CD4-positive, alpha-beta memory T cell (primary cell): ENCODE data around the gene NFAT5. TPM values are rescaled to one million over a fixed set of nuclear protein-coding genes. Genes with fewer than 3 reads are reported as not detected.
A peak's percentile ranks its signal among the peaks of the same experiment; 100 is the strongest.

Experiments
- CTCF ChIA-PET: fragments of 350-600 bp; sonication (Branson Sonifier 250); formaldehyde crosslinking; loops from one replicate; lab custom pipeline; 2021; ENCODE audit warnings: inconsistent platforms; ENCODE audit not compliant: partially characterized antibody; lab: Charles Lee
- POLR2A ChIA-PET: fragments of 350-600 bp; sonication (Branson Sonifier 250); formaldehyde crosslinking; loops from one replicate; lab custom pipeline; 2021; ENCODE audit not compliant: partially characterized antibody; lab: Charles Lee
- DNase-seq, 5 donors: peaks; one replicate each; pipeline versions ENCODE4 v3.0.0 to v3.0.0-alpha.2; 2020 to 2022; ENCODE audit warnings: mixed read lengths in 1 of 5
- H3K27ac ChIP-seq: one replicate; pipeline ENCODE4 v1.7.0; 2013; ENCODE audit warnings: low read depth, low read length
- H3K27me3 ChIP-seq: 2 replicates; pipeline ENCODE4 v1.7.0; 2013; ENCODE audit warnings: mild to moderate bottlenecking, low read length, moderate library complexity; ENCODE audit not compliant: insufficient read depth
- H3K36me3 ChIP-seq: 2 replicates; pipeline ENCODE4 v1.7.0; 2013; ENCODE audit warnings: mild to moderate bottlenecking, low read length, moderate library complexity; ENCODE audit not compliant: insufficient read depth
- H3K4me1 ChIP-seq: 2 replicates; pipeline ENCODE4 v1.7.0; 2013; ENCODE audit warnings: mild to moderate bottlenecking, low read length, moderate library complexity; ENCODE audit not compliant: insufficient read depth
- H3K4me3 ChIP-seq, 2 donors: one replicate each; pipeline ENCODE4 v1.7.0; 2013; ENCODE audit warnings: low read length in 2 of 2, mild to moderate bottlenecking in 1 of 2
- H3K9me3 ChIP-seq, 2 donors: one replicate each; pipeline ENCODE4 v1.7.0; 2013; ENCODE audit warnings: low read length in 2 of 2, control low read depth in 1 of 2; ENCODE audit not compliant: control insufficient read depth in 1 of 2
- H3K27ac Mint-ChIP-seq, 7 donors: one replicate each; pipeline ENCODE4 v1.8.0; 2020 to 2021; ENCODE audit warnings: mixed read lengths in 7 of 7, mild to moderate bottlenecking in 6 of 7, inconsistent platforms in 3 of 7, moderate library complexity in 3 of 7
- H3K27me3 Mint-ChIP-seq, 2 donors: one replicate each; pipeline ENCODE4 v1.8.0; 2020 to 2021; ENCODE audit warnings: mixed read lengths in 2 of 2
- H3K36me3 Mint-ChIP-seq, 2 donors: one replicate each; pipeline ENCODE4 v1.8.0; 2020 to 2021; ENCODE audit warnings: mixed read lengths in 2 of 2, inconsistent platforms in 1 of 2, mild to moderate bottlenecking in 1 of 2
- H3K4me1 Mint-ChIP-seq, 4 donors: one replicate each; pipeline ENCODE4 v1.8.0; 2020 to 2021; ENCODE audit warnings: mixed read lengths in 4 of 4, mild to moderate bottlenecking in 1 of 4
- H3K4me3 Mint-ChIP-seq, 8 donors: one replicate each; pipeline ENCODE4 v1.8.0; 2020 to 2021; ENCODE audit warnings: mixed read lengths in 8 of 8, mild to moderate bottlenecking in 7 of 8, moderate library complexity in 6 of 8, inconsistent platforms in 3 of 8
- H3K9me3 Mint-ChIP-seq, 8 donors: one replicate each; pipeline ENCODE4 v1.8.0; 2020 to 2021; ENCODE audit warnings: mixed read lengths in 8 of 8, mild to moderate bottlenecking in 5 of 8, inconsistent platforms in 3 of 8, moderate library complexity in 1 of 8
- intact Hi-C: fragments of 100-400 bp; cut with micrococcal nuclease; formaldehyde crosslinking; loops from one replicate; pipeline ENCODE4 v1.15.1; 2023
- microRNA-seq: library from miRNA; unstranded; fragments of <30 nt; microRNA quantifications from one replicate; pipeline ENCODE4 v1.2.0, GENCODE V29; 2021; ENCODE audit warnings: borderline replicate concordance, borderline number of aligned reads, borderline microRNAs expressed, mixed read lengths
- polyA plus RNA-seq, 2 donors: library from polyadenylated mRNA; unstranded; fragments of 300-500 nt; fragmentation: Illumina TruSeq; gene quantifications; one replicate each; pipeline ENCODE4 v1.2.3, GENCODE V29; 2021
- total RNA-seq, 2 experiments: library from RNA; stranded (reverse); gene quantifications; one replicate each; pipeline ENCODE4 v1.2.3, GENCODE V29; 2021

The NFAT5 gene
- total and polyA plus RNA-seq, 4 experiments from 2014 or later, result 1.8 to 35.6 (median 18.7) TPM

DNA sequence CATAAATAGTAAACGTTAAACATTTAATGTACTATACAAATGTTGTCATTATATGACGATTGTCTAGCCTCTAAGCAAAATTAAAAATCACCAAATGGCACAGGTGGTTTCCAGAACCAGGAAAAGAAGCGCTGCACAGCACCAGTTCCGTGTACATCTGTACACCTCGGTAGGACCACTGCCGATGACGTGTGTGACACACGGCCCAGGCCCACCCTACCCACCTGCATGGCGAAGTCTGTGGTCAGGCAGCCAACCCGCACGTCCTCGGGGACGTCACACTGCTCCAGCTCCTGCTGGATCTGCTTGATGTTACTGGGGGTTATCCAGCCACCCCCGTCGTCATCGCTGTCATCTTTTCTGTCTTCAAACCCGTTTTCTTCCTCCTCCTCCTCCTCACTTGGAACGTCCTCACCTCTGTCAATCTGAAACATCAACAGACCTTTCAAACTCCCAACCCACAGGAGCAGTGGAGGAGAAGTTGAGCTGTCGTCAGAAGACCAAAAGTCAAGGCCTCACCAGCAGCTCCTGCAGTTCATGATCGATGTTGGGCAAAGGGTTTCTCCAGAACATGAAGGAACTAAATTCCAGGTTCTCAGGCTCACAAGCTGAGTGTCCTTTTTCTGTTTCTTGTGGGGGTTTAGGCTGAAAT is 183.1 kb downstream of the NFAT5 start:
- no peaks in the 10 kb centered on the region for H3K27me3 ChIP-seq
- H3K27ac ChIP-seq, result no peak overlapping the region
- H3K4me1 Mint-ChIP-seq, result peaks cover 13 to 25% (median 16%) of the 10 kb centered on the region in 4 donors
- CTCF ChIA-PET, result interaction anchor here (1.2 kb wide), 1 partner anchor 40 kb away, joined by 4 read pairs; no protein-coding TSS in a partner anchor
- no peaks in the 10 kb centered on the region for H3K9me3 ChIP-seq
- POLR2A ChIA-PET, result no interaction called here
- H3K27me3 Mint-ChIP-seq, result no peaks in the 10 kb centered on the region
- no peak for DNase-seq
- H3K4me1 ChIP-seq, result peaks cover 17% of the 10 kb centered on the region
- H3K36me3 ChIP-seq, result peaks cover 61% of the 10 kb centered on the region
- no peak overlapping the region for H3K4me3 ChIP-seq
- peaks cover 47 to 65% of the 10 kb centered on the region in 2 donors for H3K36me3 Mint-ChIP-seq
- no peak overlapping the region for H3K4me3 Mint-ChIP-seq
- intact Hi-C loops, result no loop called here
- H3K9me3 Mint-ChIP-seq, result no peaks in the 10 kb centered on the region
- peak overlapping the region in 1 of 7 donors; percentile 28 for H3K27ac Mint-ChIP-seq

DNA sequence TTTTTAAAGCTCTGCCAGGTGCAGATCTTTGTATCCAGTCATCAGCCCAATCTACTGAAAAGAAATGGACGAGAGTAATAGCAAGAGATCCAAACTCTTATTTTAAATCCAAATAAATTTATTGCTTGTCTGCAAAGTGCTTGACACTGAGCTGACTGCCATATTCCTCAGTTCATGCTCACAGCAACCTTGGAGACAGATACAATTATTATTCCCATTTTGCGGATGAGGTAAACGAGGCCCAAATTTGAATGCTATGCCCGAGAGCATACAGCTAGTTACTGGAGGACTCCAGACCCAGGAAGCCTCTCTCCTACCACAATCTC is 188.3 kb downstream of the NFAT5 start:
- POLR2A ChIA-PET, result interaction anchor here (1.0 to 4.0 kb wide), 15 partner anchors 8 to 424 kb away, joined by 3 to 71 read pairs (median 5); partner anchors contain the start of genes NQO1, PDF and WWP2
- Histone ChIP-seq H3K4me3 (peak overlapping the region; percentile 83 to 100), H3K9me3 (no peaks in the 10 kb centered on the region), H3K27me3 (no peaks in the 10 kb centered on the region), H3K36me3 (peaks cover 12% of the 10 kb centered on the region), H3K27ac (peak overlapping the region; percentile 95), H3K4me1 (peaks cover 17% of the 10 kb centered on the region)
- peaks cover 0 to 3% (median 0%) of the 10 kb centered on the region in 8 donors for H3K9me3 Mint-ChIP-seq
- peaks cover 0 to 3% of the 10 kb centered on the region in 2 donors for H3K27me3 Mint-ChIP-seq
- peaks cover 14 to 41% (median 26%) of the 10 kb centered on the region in 4 donors for H3K4me1 Mint-ChIP-seq
- CTCF ChIA-PET, result interaction anchor here (0.6 to 6.8 kb wide), 26 partner anchors 8 to 366 kb away, joined by 3 to 139 read pairs (median 4); partner anchors contain the start of gene NQO1
- intact Hi-C loops, result loop anchor here (1.0 kb wide), 4 partner anchors 8 to 358 kb away; partner anchors contain the start of genes NQO1 and WWP2
- peak overlapping the region; percentile 96 to 100 (median 99) for H3K27ac Mint-ChIP-seq
- H3K36me3 Mint-ChIP-seq, result peaks cover 13 to 32% of the 10 kb centered on the region in 2 donors
- DNase-seq, result no peak
- H3K4me3 Mint-ChIP-seq, result peak overlapping the region; percentile 100

Small RNA genes lying within 50 kb of the gene (microRNA-seq; reads per million reads assigned to microRNA genes)
- not detected for gene MIR1538

Other genes starting within 250 kb of the NFAT5 start
- 10 to 100 TPM; 11.8 TPM for gene PDF, start 235.4 kb upstream of the NFAT5 start, total RNA-seq
- gene PDF, start 235.4 kb upstream of the NFAT5 start, polyA plus RNA-seq, result 10 to 100 TPM; 12.6 to 18.0 TPM
- 10 to 100 TPM; 66.0 to 66.1 TPM for gene COG8, start 226.4 kb upstream of the NFAT5 start, total RNA-seq
- 10 to 100 TPM; 31.3 to 34.1 TPM for gene COG8, start 226.4 kb upstream of the NFAT5 start, polyA plus RNA-seq
- 10 to 100 TPM; 30.9 to 31.9 TPM for gene NIP7, start 226.2 kb upstream of the NFAT5 start, total RNA-seq
- gene NIP7, start 226.2 kb upstream of the NFAT5 start, polyA plus RNA-seq, result 10 to 100 TPM; 23.4 to 24.4 TPM
- 1 to 10 TPM; 2.5 to 5.4 TPM for gene TMED6, start 214.2 kb upstream of the NFAT5 start, total RNA-seq
- under 1 TPM in 1 of 2 donors, not detected in 1; 0.30 TPM for gene TMED6, start 214.2 kb upstream of the NFAT5 start, polyA plus RNA-seq
- gene TERF2, start 180.0 kb upstream of the NFAT5 start, total RNA-seq, result 10 to 100 TPM; 55.2 to 57.3 TPM
- gene TERF2, start 180.0 kb upstream of the NFAT5 start, polyA plus RNA-seq, result 10 to 100 TPM; 19.2 to 30.1 TPM
- gene CYB5B, start 141.3 kb upstream of the NFAT5 start, total RNA-seq, result 10 to 100 TPM; 59.2 to 64.4 TPM
- gene CYB5B, start 141.3 kb upstream of the NFAT5 start, polyA plus RNA-seq, result 100 to 1,000 TPM; 115 to 141 TPM
- 1 to 10 TPM; 4.8 to 5.9 TPM for gene NQO1, start 160.6 kb downstream of the NFAT5 start, total RNA-seq
- gene NQO1, start 160.6 kb downstream of the NFAT5 start, polyA plus RNA-seq, result 1 to 10 TPM; 5.5 to 8.6 TPM
- gene NOB1, start 189.0 kb downstream of the NFAT5 start, total RNA-seq, result 10 to 100 TPM; 41.0 to 49.9 TPM
- 10 to 100 TPM; 28.0 to 54.4 TPM for gene NOB1, start 189.0 kb downstream of the NFAT5 start, polyA plus RNA-seq
- gene WWP2, start 196.4 kb downstream of the NFAT5 start, total RNA-seq, result 10 to 100 TPM; 76.3 to 77.0 TPM
- 10 to 100 TPM; 27.8 to 49.4 TPM for gene WWP2, start 196.4 kb downstream of the NFAT5 start, polyA plus RNA-seq